PC-9 (cell line): ENCODE results near the gene GFPT2.

Experiments used
- EZH2 ChIP-seq: fragments of 200-600 bp; sonication (generic); IDR thresholded peaks from 2 replicates; pipeline ENCODE4 v1.8.0; 2017; ENCODE audit warnings: antibody characterized with exemption, low read depth
- TF ChIP-seq, protein P1 (sequence below): fragments of 200-600 bp; sonication (generic); conservative IDR thresholded peaks from 2 replicates; pipeline ENCODE4 v1.6.1; 2017; ENCODE audit warnings: mixed run types, antibody characterized with exemption, mild to moderate bottlenecking, moderate library complexity

GRCh38 chr5:180379355-180380070, 26.4 kb upstream of the GFPT2 start:
- TF ChIP-seq, protein P1, sequence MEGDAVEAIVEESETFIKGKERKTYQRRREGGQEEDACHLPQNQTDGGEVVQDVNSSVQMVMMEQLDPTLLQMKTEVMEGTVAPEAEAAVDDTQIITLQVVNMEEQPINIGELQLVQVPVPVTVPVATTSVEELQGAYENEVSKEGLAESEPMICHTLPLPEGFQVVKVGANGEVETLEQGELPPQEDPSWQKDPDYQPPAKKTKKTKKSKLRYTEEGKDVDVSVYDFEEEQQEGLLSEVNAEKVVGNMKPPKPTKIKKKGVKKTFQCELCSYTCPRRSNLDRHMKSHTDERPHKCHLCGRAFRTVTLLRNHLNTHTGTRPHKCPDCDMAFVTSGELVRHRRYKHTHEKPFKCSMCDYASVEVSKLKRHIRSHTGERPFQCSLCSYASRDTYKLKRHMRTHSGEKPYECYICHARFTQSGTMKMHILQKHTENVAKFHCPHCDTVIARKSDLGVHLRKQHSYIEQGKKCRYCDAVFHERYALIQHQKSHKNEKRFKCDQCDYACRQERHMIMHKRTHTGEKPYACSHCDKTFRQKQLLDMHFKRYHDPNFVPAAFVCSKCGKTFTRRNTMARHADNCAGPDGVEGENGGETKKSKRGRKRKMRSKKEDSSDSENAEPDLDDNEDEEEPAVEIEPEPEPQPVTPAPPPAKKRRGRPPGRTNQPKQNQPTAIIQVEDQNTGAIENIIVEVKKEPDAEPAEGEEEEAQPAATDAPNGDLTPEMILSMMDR: no peak
- TF ChIP-seq EZH2: no peak
